DOHH2 (cell line): ENCODE results near the gene LACTB.

Experiments used
- H3F3A ChIP-seq: fragments of 200-600 bp; sonication (generic), shearing (Covaris generic); 2 replicates; pipeline ENCODE4 v1.6.0; 2016; ENCODE audit warnings: antibody characterized with exemption, mild to moderate bottlenecking; ENCODE audit not compliant: control insufficient read depth, insufficient read depth
- H3K27ac ChIP-seq: fragments of 200-600 bp; sonication (generic); 2 replicates; pipeline ENCODE4 v1.5.1; 2014; ENCODE audit warnings: low read depth, mild to moderate bottlenecking, low read length, moderate library complexity
- H3K27me3 ChIP-seq: fragments of 200-600 bp; sonication (generic); 2 replicates; pipeline ENCODE4 v1.6.1; 2014; ENCODE audit warnings: mild to moderate bottlenecking, low read length, mixed read lengths; ENCODE audit not compliant: control insufficient read depth
- H3K36me3 ChIP-seq: fragments of 200-600 bp; sonication (generic); 2 replicates; pipeline ENCODE4 v1.6.1; 2014; ENCODE audit warnings: mild to moderate bottlenecking, low read length, moderate library complexity, mixed read lengths; ENCODE audit not compliant: control insufficient read depth
- H3K4me1 ChIP-seq: fragments of 200-600 bp; sonication (generic); 2 replicates; pipeline ENCODE4 v1.6.1; 2014; ENCODE audit warnings: mild to moderate bottlenecking, low read length, mixed read lengths; ENCODE audit not compliant: control insufficient read depth
- H3K4me2 ChIP-seq: fragments of 200-600 bp; sonication (generic); 2 replicates; pipeline ENCODE4 v1.6.0; 2014; ENCODE audit warnings: mild to moderate bottlenecking, low read length, moderate library complexity
- H3K4me3 ChIP-seq: fragments of 200-600 bp; sonication (generic); 2 replicates; pipeline ENCODE4 v1.5.1; 2014; ENCODE audit warnings: mild to moderate bottlenecking, low read length, mixed read lengths
- H3K79me2 ChIP-seq: fragments of 200-600 bp; sonication (generic); 2 replicates; pipeline ENCODE4 v1.6.1; 2014; ENCODE audit warnings: mild to moderate bottlenecking, low read length, mixed read lengths; ENCODE audit not compliant: control insufficient read depth
- H3K9me2 ChIP-seq: fragments of 200-600 bp; sonication (generic); replicated peaks from 2 replicates; pipeline ENCODE4 v1.6.1; 2014; ENCODE audit warnings: mild to moderate bottlenecking, low read length, mixed read lengths; ENCODE audit not compliant: control insufficient read depth
- H3K9me3 ChIP-seq: fragments of 200-600 bp; sonication (generic); 2 replicates; pipeline ENCODE4 v1.6.1; 2014; ENCODE audit warnings: antibody characterized with exemption, low read length, mixed read lengths; ENCODE audit not compliant: control insufficient read depth, insufficient read depth
- H4K20me1 ChIP-seq: fragments of 200-600 bp; sonication (generic); 2 replicates; pipeline ENCODE4 v1.6.0; 2014; ENCODE audit warnings: low read depth, mild to moderate bottlenecking, antibody characterized with exemption, low read length, moderate library complexity; ENCODE audit not compliant: control insufficient read depth, insufficient read depth
- CTCF ChIP-seq: fragments of 200-600 bp; sonication (generic); IDR thresholded peaks from one replicate; pipeline ENCODE4 v1.5.1; 2014; ENCODE audit warnings: antibody characterized with exemption, mild to moderate bottlenecking, low read depth, low read length; ENCODE audit not compliant: poor library complexity, severe bottlenecking
- EZH2phosphoT487 ChIP-seq: fragments of 200-600 bp; sonication (generic); IDR thresholded peaks from 2 replicates; pipeline ENCODE4 v1.6.1; 2017; ENCODE audit warnings: borderline replicate concordance, mild to moderate bottlenecking, antibody characterized with exemption, low read length, moderate library complexity, mixed read lengths

The LACTB gene

GRCh38 chr15:63133786-63134185 lies 12.1 kb downstream of the LACTB start:
- no peaks in the 10 kb centered on the region for H4K20me1 ChIP-seq
- TF ChIP-seq CTCF (no peak), EZH2phosphoT487 (no peak)
- H3K27me3 ChIP-seq = no peaks in the 10 kb centered on the region
- H3K27ac ChIP-seq = no peak overlapping the region
- H3K36me3 ChIP-seq = no peaks in the 10 kb centered on the region
- no peak overlapping the region for H3K4me3 ChIP-seq
- no peak overlapping the region for H3K4me2 ChIP-seq
- H3K79me2 ChIP-seq = no peaks in the 10 kb centered on the region
- no peaks in the 10 kb centered on the region for H3K4me1 ChIP-seq
- H3K9me2 ChIP-seq = no peaks in the 10 kb centered on the region
- H3F3A ChIP-seq = no peaks in the 10 kb centered on the region
- no peaks in the 10 kb centered on the region for H3K9me3 ChIP-seq

- Histone ChIP-seq H4K20me1 (no peaks in the 10 kb centered on the region), H3K4me1 (no peaks in the 10 kb centered on the region), H3K4me2 (no peak overlapping the region), H3F3A (no peaks in the 10 kb centered on the region), H3K79me2 (no peaks in the 10 kb centered on the region), H3K27me3 (no peaks in the 10 kb centered on the region), H3K9me3 (no peaks in the 10 kb centered on the region), H3K9me2 (no peaks in the 10 kb centered on the region), H3K4me3 (no peak overlapping the region), H3K36me3 (no peaks in the 10 kb centered on the region), H3K27ac (no peak overlapping the region)
- TF ChIP-seq CTCF (no peak), EZH2phosphoT487 (no peak)
These were observed 12.8 kb downstream of the LACTB start for GRCh38 chr15:63134245-63134985.

- TF ChIP-seq CTCF (no peak), EZH2phosphoT487 (no peak)
- Histone ChIP-seq H3K79me2 (no peaks in the 10 kb centered on the region), H3K4me3 (no peak overlapping the region), H3F3A (no peaks in the 10 kb centered on the region), H3K27me3 (no peaks in the 10 kb centered on the region), H3K9me2 (no peaks in the 10 kb centered on the region), H3K36me3 (no peaks in the 10 kb centered on the region), H3K27ac (no peak overlapping the region), H3K9me3 (no peaks in the 10 kb centered on the region), H4K20me1 (no peaks in the 10 kb centered on the region), H3K4me2 (no peak overlapping the region), H3K4me1 (no peaks in the 10 kb centered on the region)
These were observed 13.6 kb downstream of the LACTB start for GRCh38 chr15:63135281-63135680.
